Thoracic aorta (tissue), 2 donors: ENCODE measurements around the gene AP3M1. TPM values are rescaled to one million over a fixed set of nuclear protein-coding genes. Genes with fewer than 3 reads are reported as not detected.

Source experiments
- ATAC-seq: fragments of 150-250 bp; one replicate; pipeline ENCODE4 v1.8.0; 2017; ENCODE audit warnings: low read depth; ENCODE audit not compliant: insufficient number of reproducible peaks, low FRiP score
- DNase-seq: peaks from one replicate; pipeline ENCODE4 v3.0.0-alpha.2; 2020; ENCODE audit warnings: low spot score
- H3K27ac ChIP-seq, 2 donors: fragments of 200-600 bp; sonication (generic); 1 replicate in 1 of 2; 2 replicates in 1 of 2; pipeline ENCODE4 v1.5.1; 2016; ENCODE audit warnings: mild to moderate bottlenecking in 2 of 2, moderate library complexity in 2 of 2
- H3K27me3 ChIP-seq: fragments of 200-600 bp; sonication (generic); replicated peaks from 2 replicates; pipeline ENCODE4 v1.6.0; 2016; ENCODE audit warnings: mild to moderate bottlenecking; ENCODE audit not compliant: insufficient read depth
- H3K36me3 ChIP-seq: fragments of 200-600 bp; sonication (generic); one replicate; pipeline ENCODE4 v1.5.1; 2016
- H3K4me1 ChIP-seq, 2 donors: fragments of 200-600 bp; sonication (generic); 1 replicate in 1 of 2; 2 replicates in 1 of 2; pipeline versions ENCODE4 v1.5.1 to v1.6.0; 2016; ENCODE audit warnings: low read depth in 2 of 2, mild to moderate bottlenecking in 1 of 2; ENCODE audit not compliant: control insufficient read depth in 1 of 2
- H3K4me3 ChIP-seq: fragments of 200-600 bp; sonication (generic); 2 replicates; pipeline ENCODE4 v1.5.1; 2016; ENCODE audit warnings: mild to moderate bottlenecking
- H3K9me3 ChIP-seq: fragments of 200-600 bp; sonication (generic); 2 replicates; pipeline ENCODE4 v1.5.1; 2016
- CTCF ChIP-seq: fragments of 200-600 bp; sonication (generic); IDR thresholded peaks from one replicate; pipeline ENCODE4 v1.5.1; 2019; ENCODE audit warnings: antibody characterized with exemption
- total RNA-seq, 2 donors: library from RNA; depleted of rRNA; stranded (reverse); fragments of >200 nt; gene quantifications; one replicate each; pipeline versions ENCODE4 v1.1.0 to v1.2.3, GENCODE V29; 2016

Gene AP3M1
- total RNA-seq, 2 donors from 2014 or later = 22.7 to 29.3 TPM

GRCh38 chr10:74099836-74100235 lies 50.8 kb downstream of the AP3M1 start:
- TF ChIP-seq CTCF = no peak
- DNase-seq = no peak
- Histone ChIP-seq H3K36me3 (peaks cover 69% of the 10 kb centered on the region), H3K27me3 (no peaks in the 10 kb centered on the region), H3K4me1 (peaks cover 0 to 9% of the 10 kb centered on the region in 2 donors), H3K4me3 (no peak overlapping the region), H3K9me3 (no peaks in the 10 kb centered on the region), H3K27ac (no peak overlapping the region)
- no peak for ATAC-seq

- Histone ChIP-seq H3K36me3 (peaks cover 69% of the 10 kb centered on the region), H3K4me1 (peaks cover 0 to 9% of the 10 kb centered on the region in 2 donors), H3K9me3 (no peaks in the 10 kb centered on the region), H3K27ac (no peak overlapping the region), H3K27me3 (no peaks in the 10 kb centered on the region), H3K4me3 (no peak overlapping the region)
- DNase-seq (no peak), ATAC-seq (no peak)
- TF ChIP-seq CTCF = no peak
These were observed 51.2 kb downstream of the AP3M1 start for GRCh38 chr10:74099420-74099819.

GRCh38 chr10:74097776-74098175 lies 52.9 kb downstream of the AP3M1 start:
- ATAC-seq (no peak), DNase-seq (no peak)

GRCh38 chr10:74096777-74097176 lies 53.9 kb downstream of the AP3M1 start:
- H3K9me3 ChIP-seq = no peaks in the 10 kb centered on the region
- peaks cover 74% of the 10 kb centered on the region for H3K36me3 ChIP-seq
- DNase-seq (no peak), ATAC-seq (no peak)
- no peak for TF ChIP-seq CTCF
- H3K27me3 ChIP-seq = no peaks in the 10 kb centered on the region
- H3K27ac ChIP-seq = no peak overlapping the region
- no peaks in the 10 kb centered on the region for H3K4me1 ChIP-seq
- no peak overlapping the region for H3K4me3 ChIP-seq

More at GRCh38 chr10:74097776-74098175, 52.9 kb downstream of the AP3M1 start:
- H3K4me1 ChIP-seq = no peaks in the 10 kb centered on the region
- H3K9me3 ChIP-seq = no peaks in the 10 kb centered on the region
- no peak overlapping the region for H3K4me3 ChIP-seq
- no peaks in the 10 kb centered on the region for H3K27me3 ChIP-seq
- no peak overlapping the region for H3K27ac ChIP-seq
- peaks cover 71% of the 10 kb centered on the region for H3K36me3 ChIP-seq
- TF ChIP-seq CTCF = no peak

GRCh38 chr10:74094231-74094630 lies 56.4 kb downstream of the AP3M1 start:
- H3K27me3 ChIP-seq = no peaks in the 10 kb centered on the region
- no peak for TF ChIP-seq CTCF
- peaks cover 65% of the 10 kb centered on the region for H3K36me3 ChIP-seq

More at GRCh38 chr10:74094231-74094630, 56.4 kb downstream of the AP3M1 start:
- Histone ChIP-seq H3K9me3 (no peaks in the 10 kb centered on the region), H3K4me1 (no peaks in the 10 kb centered on the region), H3K27ac (no peak overlapping the region), H3K4me3 (no peak overlapping the region)
- ATAC-seq = no peak
- no peak for DNase-seq
